Endothelial cell of hepatic sinusoid (primary cell): ENCODE results near the gene NKPD1.
"Not testable (repeated sequence)": the region's sequence is repeated elsewhere in the genome, so short reads cannot be mapped to it uniquely, and the experiment has no call there.

Experiments used
- in situ Hi-C: cut with HindIII; loops from 2 replicates; pipeline ENCODE4 v1.10.0; 2017; ENCODE audit warnings: low sequenced_read_pairs

Gene NKPD1

GRCh38 chr19:45123440-45123850, 37.3 kb downstream of the NKPD1 start:
- in situ Hi-C loops: loop anchor here (10.0 kb wide), 1 partner anchor 111 kb away; no protein-coding TSS in a partner anchor

GRCh38 chr19:45122832-45123231, 38.0 kb downstream of the NKPD1 start:
- in situ Hi-C loops: loop anchor here (10.0 kb wide), 1 partner anchor 112 kb away; no protein-coding TSS in a partner anchor

GRCh38 chr19:45121827-45122345, 38.9 kb downstream of the NKPD1 start:
- in situ Hi-C loops: loop anchor here (10.0 kb wide), 1 partner anchor 113 kb away; no protein-coding TSS in a partner anchor

GRCh38 chr19:45119582-45119981, 41.2 kb downstream of the NKPD1 start:
- in situ Hi-C loops: no loop called here

- in situ Hi-C loops: not testable (repeated sequence)
These were observed 42.0 kb downstream of the NKPD1 start for GRCh38 chr19:45118591-45119355.

GRCh38 chr19:45118106-45118505, 42.7 kb downstream of the NKPD1 start:
- in situ Hi-C loops: no loop called here

- in situ Hi-C loops: no loop called here
These were observed 43.1 kb downstream of the NKPD1 start for GRCh38 chr19:45117671-45118070.

- in situ Hi-C loops: no loop called here
These were observed 43.6 kb downstream of the NKPD1 start for GRCh38 chr19:45117167-45117594.

- in situ Hi-C loops: no loop called here
These were observed 44.8 kb downstream of the NKPD1 start for GRCh38 chr19:45115809-45116615.

GRCh38 chr19:45114116-45114515, 46.7 kb downstream of the NKPD1 start:
- in situ Hi-C loops: no loop called here

GRCh38 chr19:45113628-45114027, 47.2 kb downstream of the NKPD1 start:
- in situ Hi-C loops: no loop called here

- in situ Hi-C loops: no loop called here
These were observed 48.5 kb downstream of the NKPD1 start for GRCh38 chr19:45112111-45112827.
